GM21360 (cell line): ENCODE results near the gene MYO9A.

Experiments
- ATAC-seq: cut with Tn5 transposase; IDR thresholded peaks from one replicate; pipeline ENCODE4 v1.9.1; 2021; ENCODE audit warnings: mild to moderate bottlenecking, moderate library complexity; ENCODE audit not compliant: unreplicated experiment

MYO9A gene

DNA sequence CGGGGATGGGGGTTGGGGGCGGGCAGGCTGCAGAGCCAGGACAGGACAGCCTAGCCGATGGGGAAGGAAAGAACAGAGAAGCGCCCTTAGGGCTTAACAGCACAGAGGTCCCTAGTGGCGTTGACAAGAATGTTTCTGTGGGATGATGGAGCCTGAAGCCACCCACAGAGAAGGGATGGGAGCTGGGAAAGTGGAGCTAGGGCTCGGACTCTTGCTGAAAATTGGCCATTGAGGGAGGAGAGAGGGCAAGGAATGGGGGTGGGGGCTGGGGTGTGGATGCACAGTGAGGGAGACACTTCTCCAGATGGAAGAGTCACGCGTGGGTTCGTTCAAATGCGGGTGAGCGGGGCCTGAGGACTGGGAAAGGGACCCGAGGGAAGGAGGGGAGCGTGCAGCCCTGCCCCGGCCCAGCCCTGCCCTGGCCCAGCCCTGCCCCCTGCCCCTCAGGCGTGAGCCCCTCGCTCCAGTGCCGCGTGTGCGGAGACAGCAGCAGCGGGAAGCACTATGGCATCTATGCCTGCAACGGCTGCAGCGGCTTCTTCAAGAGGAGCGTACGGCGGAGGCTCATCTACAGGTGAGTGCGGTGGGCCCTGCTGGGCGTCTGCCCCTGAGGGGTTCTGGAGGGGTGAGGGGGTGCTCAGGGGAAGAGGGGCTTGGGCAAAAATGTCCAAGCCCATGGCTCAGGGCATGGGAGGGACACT, 306.8 kb downstream of the MYO9A start:
- ATAC-seq: no peak

DNA sequence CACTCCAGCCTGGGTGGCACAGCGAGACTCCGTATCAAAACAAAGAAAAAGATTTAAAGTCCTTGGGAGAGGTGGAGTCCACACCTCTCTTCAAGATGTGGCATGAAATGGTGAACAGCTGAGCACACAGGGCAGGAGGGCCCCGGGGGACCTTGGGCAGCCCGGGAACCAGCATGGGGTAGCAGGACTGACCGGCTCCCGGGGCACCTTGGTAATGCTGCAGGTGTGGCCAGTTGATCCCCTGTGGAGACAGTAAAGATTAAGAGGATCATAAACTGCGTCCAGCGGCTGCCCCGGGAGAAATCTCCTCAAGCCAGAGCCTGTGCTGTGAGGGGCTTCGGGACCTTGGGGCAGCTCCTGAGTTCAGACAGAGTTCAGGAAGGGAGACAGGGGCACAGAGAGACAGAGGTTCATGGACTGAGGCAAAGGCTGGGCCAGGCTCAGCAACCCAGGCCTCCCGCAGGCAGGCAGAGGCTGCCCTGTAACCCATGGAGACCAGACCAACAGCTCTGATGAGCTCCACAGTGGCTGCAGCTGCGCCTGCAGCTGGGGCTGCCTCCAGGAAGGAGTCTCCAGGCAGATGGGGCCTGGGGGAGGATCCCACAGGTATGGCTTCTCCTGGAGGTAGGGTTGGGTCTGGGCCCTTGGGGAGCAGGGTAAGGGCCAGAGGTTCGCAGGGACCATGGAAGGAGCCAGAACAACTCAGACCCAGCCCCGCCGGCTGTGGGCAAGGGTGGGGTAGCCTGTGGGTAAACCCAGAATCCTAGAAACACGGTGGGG, 307.5 kb downstream of the MYO9A start, which contains the start of gene NR2E3:
NR2E3 (plus strand) TSS at position 299 of the 780 bp plus-strand sequence; CDS start at position 489, 190 bp downstream.
- no peak for ATAC-seq

DNA sequence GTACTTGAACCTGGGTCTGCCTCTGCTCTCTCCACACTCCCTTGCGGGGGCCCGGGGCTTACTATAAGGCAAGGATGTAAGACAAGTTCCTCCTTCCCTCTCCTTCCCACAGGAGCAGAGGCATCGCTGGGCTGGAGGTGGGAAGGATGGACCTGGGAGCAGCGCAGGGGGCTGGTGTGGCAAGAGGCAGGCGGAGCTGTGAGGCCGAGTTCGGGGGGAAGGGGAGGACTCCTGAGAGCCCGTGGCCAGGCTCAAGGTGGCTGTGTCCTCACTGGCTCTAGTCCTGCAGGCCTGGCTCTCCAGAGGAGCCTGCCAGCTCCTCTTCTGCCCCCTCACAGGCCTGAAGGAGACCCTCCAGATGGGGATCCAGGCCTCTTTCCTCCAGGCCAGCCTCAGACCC, 308.6 kb downstream of the MYO9A start:
- no peak for ATAC-seq

DNA sequence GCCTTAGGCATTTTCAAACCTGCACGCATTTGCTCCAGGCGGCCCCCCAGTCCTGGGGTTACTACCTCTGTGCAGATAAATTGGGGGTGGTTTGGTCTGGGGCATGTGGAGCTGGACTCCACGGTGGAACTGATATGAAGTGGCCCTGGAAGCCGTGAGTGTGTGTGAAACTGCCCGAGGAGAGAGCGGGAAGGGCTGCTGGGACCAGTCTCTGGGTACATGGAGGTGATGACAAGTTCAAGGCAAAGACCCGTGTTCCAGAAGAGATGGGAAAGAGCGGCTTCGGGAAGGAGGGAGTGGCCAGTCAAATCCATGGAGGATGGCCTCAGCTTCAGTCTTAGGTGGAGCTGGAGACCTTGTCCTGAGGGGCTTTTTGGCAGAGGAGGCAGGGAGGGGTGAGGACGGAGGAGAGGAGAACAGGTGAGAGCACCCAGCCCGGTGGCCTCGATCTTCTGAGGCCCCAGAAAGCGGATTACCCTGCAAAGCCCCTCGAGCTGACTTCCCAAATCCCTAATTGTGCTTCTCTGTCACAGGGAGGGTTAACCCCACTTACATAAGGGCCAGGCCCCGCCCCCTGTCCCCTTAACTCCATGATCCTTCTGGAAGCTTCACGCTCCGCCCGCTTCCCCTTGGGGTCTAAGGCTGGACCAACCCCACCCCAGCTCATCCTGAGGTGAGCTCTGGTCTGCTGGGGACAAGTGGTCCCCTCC, 309.5 kb downstream of the MYO9A start:
- no peak for ATAC-seq

DNA sequence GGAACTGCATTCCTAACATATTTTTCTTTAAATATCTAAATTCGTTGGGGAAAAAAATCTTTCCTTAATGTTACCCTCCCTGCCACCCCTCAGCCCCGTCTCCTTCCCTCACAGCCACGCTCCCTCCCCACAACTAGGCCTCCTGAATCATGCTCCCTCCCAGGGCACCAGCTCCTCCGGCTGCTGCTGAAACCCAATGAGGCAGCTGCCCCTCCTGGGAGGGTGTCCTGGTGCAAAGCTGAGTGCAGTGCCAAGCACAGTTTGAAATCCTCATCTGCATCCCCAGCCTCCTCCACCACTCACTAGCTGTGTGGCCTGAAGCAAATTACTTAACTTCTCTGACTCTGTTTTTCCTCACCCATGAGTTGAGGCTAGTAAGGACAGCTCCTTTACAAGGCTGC, 310.3 kb downstream of the MYO9A start:
- no peak for ATAC-seq

DNA sequence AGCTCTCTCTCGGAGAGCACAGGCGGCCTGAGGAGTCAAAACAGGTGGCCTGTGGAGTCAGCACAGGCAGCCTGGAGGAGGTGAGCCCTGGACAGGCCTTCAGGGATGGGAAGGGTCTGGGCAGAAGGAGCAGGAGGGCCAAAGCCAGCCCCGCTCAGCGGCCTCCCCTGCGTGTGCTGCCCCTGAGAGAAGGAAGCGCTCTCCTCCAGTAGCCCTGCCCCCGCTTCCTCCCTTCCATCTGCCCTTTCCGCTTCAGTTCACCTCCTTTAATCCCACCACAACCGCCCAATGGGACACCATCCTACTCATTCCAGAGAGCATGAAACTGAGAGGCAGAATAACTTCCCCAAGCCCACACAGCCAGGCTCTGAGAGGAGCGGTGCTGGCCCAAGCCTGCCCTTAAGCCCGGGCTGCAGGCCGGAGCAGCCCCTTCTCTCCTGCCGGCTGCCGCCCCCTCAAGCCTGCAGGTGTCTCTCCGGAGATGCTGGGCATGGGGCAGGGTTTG, 310.8 kb downstream of the MYO9A start:
- ATAC-seq: no peak

DNA sequence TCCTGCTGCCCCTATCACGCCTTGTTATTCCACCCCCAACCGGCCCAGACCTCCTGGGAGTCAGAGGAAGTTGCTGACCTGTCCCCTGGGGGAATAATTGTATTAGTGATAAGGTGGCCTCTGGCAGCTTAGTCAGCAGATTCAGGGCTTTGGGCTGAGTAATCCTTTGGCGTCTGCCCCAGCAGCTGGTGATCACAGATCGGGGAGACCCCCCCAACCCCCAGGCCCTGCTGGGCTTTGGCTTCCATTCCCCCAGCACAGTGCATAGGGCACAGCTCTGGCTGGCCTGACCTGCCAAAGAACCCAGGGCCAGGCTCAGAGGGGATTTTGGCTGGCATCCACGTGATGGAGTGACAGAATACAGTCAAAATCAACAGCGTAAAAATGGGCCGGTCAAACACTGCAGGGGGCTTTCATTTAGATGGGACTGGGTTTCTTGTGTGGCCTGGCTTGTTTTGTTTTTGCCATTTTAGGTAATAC, 311.5 kb downstream of the MYO9A start:
- ATAC-seq: no peak

DNA sequence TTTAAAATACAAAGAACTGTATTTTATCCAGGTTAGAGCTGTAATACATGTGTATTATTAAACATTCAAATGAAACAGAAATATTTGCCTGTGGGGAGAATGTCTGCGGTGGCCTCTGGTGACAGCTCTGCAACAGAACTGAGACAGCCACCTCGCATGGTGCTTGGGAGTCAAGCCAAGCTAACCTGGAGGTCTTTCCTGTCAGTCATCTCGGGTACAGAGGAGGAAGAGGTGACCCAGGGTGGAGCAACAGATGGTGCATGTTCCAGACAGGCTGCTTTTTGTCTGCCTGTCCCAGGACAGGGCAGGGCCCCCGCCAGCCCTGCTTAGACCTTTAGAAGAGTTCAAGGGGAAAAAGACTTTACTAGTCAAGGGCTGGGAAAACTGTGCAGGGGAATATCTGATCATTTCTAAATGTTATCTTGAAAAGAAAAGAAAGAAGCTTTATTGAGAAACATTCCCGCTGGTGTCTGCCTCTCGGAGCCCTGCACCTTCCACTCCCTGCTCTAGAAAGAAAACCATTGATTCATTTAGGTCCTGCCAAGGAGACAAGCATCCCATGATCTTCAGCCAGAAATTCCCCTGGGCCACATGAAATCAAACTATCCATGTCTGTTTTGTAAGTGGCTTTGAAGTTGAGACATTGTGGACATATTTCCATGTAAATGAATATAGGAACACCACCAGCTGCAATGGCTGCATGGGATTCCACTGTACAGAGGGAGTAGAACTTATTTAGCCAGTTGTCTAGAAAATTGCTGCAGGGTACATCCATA, 313.1 kb downstream of the MYO9A start:
- peak; percentile 51 for ATAC-seq

DNA sequence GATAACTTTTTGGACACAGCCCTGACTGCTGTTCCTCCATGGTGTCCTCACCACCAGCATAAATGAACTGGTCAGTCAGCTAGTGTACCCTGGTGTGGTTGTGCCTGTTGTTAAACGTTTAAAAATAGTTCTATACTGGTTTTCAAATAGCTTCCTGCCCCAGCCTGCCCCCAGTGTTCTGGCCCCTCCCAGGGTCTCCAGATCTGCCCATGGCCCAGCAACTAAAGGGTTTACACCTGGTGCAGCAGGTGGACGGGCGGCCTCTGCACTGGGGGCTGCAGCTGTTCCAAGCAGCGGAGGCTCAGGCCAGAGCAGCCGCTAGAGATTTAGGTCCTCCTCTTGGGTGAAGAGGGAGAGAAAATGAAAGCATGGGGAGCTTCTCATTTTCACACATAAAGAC, 313.7 kb downstream of the MYO9A start:
- ATAC-seq: no peak

DNA sequence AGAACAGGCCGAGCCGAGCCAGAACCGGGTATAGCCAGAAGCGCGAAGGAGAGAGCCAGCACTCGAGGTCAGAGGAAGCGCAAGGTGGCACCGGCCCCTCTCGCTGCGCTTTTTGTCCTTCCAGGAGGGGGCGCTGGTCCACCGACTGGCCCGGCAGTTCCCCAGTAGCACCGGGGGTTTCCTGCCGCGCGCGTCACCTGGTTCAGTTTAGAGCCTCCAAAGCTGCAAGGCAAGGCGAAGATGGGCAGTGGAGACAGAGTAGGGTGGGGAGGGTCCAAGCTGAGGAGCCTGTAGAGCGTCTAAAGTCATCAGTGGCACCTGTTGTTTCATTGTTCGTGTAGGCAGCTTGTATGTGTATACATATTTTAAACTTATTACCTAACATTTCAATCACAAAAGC, 315.2 kb downstream of the MYO9A start:
- ATAC-seq: no peak

DNA sequence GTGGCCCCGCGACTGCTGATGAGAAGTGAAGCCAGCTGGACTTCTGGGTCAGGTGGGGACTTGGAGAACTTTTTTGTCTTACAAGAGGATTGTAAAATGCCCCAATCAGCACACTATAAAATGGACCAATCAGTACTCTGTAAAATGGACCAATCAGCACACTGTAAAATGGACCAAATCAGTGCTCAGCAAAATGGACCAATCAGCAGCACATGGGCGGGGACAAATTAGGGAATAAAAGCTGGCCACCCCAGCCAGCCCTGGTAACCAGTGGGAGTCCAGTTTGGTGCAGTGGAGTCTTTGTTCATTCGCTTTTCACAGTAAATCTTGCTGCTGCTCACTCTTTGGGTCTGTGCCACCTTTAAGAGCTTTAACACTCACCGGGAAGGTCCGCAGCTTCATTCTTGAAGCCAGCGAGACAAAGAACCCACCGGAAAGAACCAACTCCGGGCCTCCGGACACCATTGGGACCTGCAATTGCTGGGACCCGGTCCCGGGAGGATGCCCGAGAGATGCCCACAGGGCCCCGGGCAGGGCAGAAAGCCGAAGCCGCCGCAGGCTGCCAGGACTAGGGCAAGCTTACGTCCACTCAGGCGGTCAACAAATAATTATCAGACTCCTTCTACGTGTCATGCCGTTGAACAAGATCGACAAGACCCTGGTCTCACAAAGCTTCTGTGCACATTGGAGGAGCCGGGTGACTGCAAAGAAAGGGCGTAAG, 315.9 kb downstream of the MYO9A start:
- ATAC-seq: no peak

DNA sequence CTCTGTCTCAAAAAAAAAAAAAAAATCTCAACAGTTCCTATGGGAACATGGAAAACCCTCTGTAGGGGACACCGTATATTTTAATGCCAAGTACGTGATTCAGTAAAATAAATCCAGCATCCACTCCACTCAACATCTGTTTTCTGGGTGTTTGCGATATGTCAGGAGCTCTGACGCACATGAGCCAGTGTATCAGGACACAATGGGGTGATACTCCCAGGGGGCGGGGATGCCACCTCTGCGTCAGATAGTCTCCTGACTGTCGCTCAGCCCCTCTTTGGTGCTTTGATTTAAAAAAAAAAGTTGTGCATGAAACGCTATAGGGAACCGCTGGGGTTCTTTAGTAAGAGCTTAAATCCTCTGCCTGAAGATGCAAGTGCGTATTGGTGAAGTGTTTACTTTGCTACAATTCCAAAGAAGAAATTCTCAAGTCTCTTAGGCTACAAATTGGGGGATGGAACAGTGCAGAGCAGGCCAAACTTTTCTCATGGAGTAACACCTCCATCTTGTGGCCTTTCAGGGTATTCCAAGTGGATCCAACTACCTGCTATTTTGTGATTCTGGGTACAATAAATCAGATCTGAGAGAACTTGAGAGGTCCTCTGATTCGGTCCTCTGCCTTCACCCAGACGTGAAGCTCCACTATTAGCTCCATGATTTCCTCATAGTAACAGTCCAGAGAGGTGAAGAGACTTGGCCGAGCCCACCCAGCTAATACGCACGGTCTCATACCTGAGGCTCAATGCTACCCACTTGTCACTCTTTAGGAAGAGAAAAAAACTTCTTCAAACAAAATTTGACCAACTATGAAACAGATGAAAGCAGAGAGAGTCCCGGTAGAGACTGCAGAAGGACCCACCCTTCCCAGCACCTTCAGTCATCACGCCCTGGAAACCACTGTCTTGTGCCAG, 316.9 kb downstream of the MYO9A start:
- ATAC-seq: no peak

DNA sequence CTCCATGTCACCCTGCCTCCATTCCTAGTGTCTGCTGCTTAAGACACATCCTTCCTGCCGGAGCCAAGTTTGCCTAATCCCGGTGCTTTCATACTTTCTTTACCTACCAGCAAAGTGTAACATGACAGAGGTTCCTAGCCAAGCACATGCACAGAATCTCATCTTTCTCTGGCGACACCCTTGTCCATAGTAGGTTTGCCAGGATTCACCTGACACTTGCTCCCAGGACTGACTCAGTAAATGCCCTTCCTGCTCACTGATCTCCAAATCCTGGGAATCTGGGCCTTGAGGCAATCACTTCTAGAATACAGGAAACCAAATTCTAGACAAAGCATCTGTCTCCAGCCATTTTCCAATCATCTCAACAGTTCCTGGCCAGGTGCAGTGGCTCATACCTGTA, 317.8 kb downstream of the MYO9A start:
- no peak for ATAC-seq

DNA sequence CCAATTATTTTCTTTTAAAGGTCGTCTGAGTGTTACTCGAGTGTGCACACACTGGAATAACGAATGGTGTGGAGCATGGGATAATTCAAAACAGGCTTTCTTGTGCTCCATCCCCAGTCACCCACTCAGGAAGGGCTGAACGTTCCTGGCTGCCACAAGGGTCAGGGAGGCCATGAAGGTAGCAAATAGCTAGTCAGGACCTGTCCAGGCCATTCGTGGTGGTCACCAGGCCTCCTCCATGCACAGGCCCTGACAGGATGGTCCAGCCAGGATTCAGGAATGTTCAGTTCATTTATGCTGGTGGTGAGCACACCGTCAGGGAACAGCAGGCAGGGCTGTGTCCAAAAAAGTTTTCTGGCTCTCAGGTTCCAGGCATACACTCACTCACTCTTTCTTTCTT, 319.3 kb downstream of the MYO9A start:
- ATAC-seq: no peak

DNA sequence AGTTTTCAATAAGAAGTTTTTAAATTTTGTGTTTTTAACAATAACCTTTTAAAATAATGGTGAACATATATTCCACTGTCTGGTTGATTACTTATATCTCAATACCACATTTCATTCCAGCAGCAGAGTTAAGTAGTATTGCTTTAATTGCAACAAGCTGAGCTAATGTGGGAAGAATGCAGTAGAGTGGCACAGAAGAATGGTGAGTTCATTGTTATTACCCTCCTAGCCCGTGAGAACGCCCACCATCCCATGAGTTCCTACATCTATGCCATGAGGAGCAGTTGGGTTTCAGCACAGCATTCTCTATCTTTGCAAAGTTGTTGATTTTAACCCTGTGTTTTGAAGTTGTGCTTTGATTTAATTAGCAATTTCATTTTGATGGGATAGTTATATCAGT, 325.4 kb downstream of the MYO9A start:
- ATAC-seq: no peak

DNA sequence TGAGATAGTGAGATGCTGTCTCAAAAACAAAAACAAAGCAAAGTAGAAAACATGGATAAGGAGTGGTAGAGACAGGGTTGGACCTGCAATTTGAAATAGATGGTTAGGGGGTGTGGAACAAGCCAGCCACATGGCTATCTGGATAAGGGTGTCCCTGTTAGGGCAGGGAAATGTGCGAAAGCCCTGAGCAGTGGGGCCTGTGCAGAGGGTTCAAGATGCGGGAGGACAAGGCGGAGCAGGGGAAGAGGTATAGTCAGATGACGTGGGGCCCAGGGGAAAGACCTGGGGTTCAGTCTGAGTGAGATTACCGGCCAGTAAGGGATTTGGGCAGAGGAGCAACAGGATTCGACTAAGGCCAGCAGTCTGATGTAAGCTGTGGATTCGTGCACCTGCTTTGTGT, 326.0 kb downstream of the MYO9A start:
- no peak for ATAC-seq

DNA sequence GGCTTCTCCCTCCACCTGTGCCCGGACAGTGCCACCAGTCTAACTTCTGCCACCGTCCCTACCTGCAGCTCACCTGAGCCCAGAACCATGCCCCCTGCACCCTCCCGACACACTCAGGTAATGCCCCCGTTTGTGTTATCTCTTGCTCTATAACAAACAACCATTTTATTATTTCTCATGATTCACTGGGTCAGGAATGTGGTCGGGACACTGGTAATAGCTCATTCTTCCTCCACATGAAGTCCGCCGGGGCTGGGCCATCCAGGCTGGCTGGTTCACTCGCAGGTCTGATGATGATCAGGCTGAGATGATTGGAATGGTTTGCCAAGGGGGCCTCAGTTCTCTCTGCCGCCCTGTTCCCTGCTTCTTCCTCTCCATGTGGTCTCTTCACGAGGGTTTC, 327.9 kb downstream of the MYO9A start:
- ATAC-seq: no peak

DNA sequence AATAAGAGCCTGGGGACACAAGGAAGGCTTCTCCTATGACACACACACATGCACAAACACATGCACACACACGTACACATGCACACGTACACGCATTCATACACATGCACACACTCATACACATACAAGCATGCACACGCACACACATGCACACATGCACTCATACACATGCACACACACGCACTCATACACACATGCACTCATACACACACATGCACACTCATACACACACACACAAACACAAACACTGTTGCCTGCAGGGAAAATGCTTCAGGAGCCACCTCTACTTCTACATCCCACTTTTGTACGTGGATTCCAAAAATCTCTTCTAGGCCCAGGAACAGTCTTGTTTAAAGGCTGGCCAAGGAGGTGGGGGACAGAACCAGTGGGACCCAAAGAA, 328.3 kb downstream of the MYO9A start:
- ATAC-seq: no peak
